AG04450 (cell line): Measurements from ENCODE around the gene RTTN. TPM values are rescaled to one million over a fixed set of nuclear protein-coding genes. Genes with fewer than 3 reads are reported as not detected.

Source experiments
- CTCF ChIA-PET: fragments of 300-600, 350-600 bp; formaldehyde crosslinking; extraction: SDS; loops from one replicate; lab custom pipeline; 2022; ENCODE audit warnings: antibody characterized with exemption, inconsistent platforms; lab: Charles Lee
- POLR2A ChIA-PET: fragments of 350-600 bp; formaldehyde crosslinking; extraction: SDS; loops from one replicate; lab custom pipeline; 2021; ENCODE audit warnings: antibody characterized with exemption, inconsistent platforms; lab: Yijun Ruan, JAX
- DNase-seq: peaks from one replicate; pipeline ENCODE4 v3.0.0-alpha.2; 2011; ENCODE audit warnings: low read depth, low spot score
- H3K27ac ChIP-seq: one replicate; pipeline ENCODE4 v1.5.1; 2012; ENCODE audit warnings: low read depth, low read length, control low read depth
- H3K27me3 ChIP-seq: one replicate; pipeline ENCODE4 v1.6.0; 2012; ENCODE audit warnings: low read length; ENCODE audit not compliant: control insufficient read depth, insufficient read depth
- H3K4me3 ChIP-seq: 2 replicates; pipeline ENCODE4 v1.5.1; 2011; ENCODE audit warnings: mild to moderate bottlenecking, low read depth, low read length, control low read depth
- H3K9me3 ChIP-seq: 2 replicates; pipeline ENCODE4 v1.5.1; 2012; ENCODE audit warnings: low read length; ENCODE audit not compliant: control insufficient read depth, insufficient read depth
- CTCF ChIP-seq: IDR thresholded peaks from 2 replicates; pipeline ENCODE4 v1.5.1; 2011; ENCODE audit warnings: low read depth, low read length, control low read depth, inconsistent platforms
- polyA plus RNA-seq: library from polyadenylated mRNA; depleted of rRNA; stranded (reverse); fragments of >200 nt; gene quantifications from 2 replicates; pipeline ENCODE4 v1.2.3, GENCODE V29; 2011

The RTTN gene
- polyA plus RNA-seq, 1 experiment: 4.6 TPM

- Histone ChIP-seq H3K4me3 (no peak overlapping the region), H3K27me3 (no peaks in the 10 kb centered on the region), H3K9me3 (no peaks in the 10 kb centered on the region), H3K27ac (no peak overlapping the region)
- no peak for TF ChIP-seq CTCF
- no peak for DNase-seq
- ChIA-PET CTCF (no interaction called here), POLR2A (no interaction called here)
Observed at GRCh38 chr18:70022636-70023035, 182.9 kb downstream of the RTTN start.

- no peak overlapping the region for H3K4me3 ChIP-seq
- POLR2A ChIA-PET: no interaction called here
Observed at GRCh38 chr18:70021498-70021897, 184.0 kb downstream of the RTTN start.

GRCh38 chr18:70021043-70021442 is 184.4 kb downstream of the RTTN start:
- Histone ChIP-seq H3K9me3 (no peaks in the 10 kb centered on the region), H3K27ac (no peak overlapping the region), H3K4me3 (no peak overlapping the region), H3K27me3 (no peaks in the 10 kb centered on the region)
- DNase-seq: no peak
- TF ChIP-seq CTCF: no peak
- ChIA-PET CTCF (no interaction called here), POLR2A (no interaction called here)

More at GRCh38 chr18:70021498-70021897, 184.0 kb downstream of the RTTN start:
- Histone ChIP-seq H3K27me3 (no peaks in the 10 kb centered on the region), H3K9me3 (no peaks in the 10 kb centered on the region), H3K27ac (no peak overlapping the region)
- TF ChIP-seq CTCF: no peak
- CTCF ChIA-PET: no interaction called here
- no peak for DNase-seq

- DNase-seq: no peak
- TF ChIP-seq CTCF: no peak
- Histone ChIP-seq H3K4me3 (no peak overlapping the region), H3K27me3 (no peaks in the 10 kb centered on the region), H3K9me3 (no peaks in the 10 kb centered on the region), H3K27ac (no peak overlapping the region)
- CTCF ChIA-PET: no interaction called here
- POLR2A ChIA-PET: no interaction called here
Observed at GRCh38 chr18:70019991-70020390, 185.5 kb downstream of the RTTN start.

GRCh38 chr18:70019136-70019535 is 186.4 kb downstream of the RTTN start:
- POLR2A ChIA-PET: no interaction called here
- no peak overlapping the region for H3K4me3 ChIP-seq
- H3K9me3 ChIP-seq: no peaks in the 10 kb centered on the region
- no peaks in the 10 kb centered on the region for H3K27me3 ChIP-seq
- no peak for TF ChIP-seq CTCF
- H3K27ac ChIP-seq: no peak overlapping the region
- CTCF ChIA-PET: no interaction called here
- DNase-seq: no peak
